Measurements from ENCODE around the gene UQCR10. TPM values are rescaled to one million over a fixed set of nuclear protein-coding genes. Genes with fewer than 3 reads are reported as not detected.

The UQCR10 gene
- total and polyA plus RNA-seq, 9 of the 15 experiments (the other 6 are each of a cell fraction or from before 2014, with no cell fraction given): 128 to 903 (median 163) TPM

DNA sequence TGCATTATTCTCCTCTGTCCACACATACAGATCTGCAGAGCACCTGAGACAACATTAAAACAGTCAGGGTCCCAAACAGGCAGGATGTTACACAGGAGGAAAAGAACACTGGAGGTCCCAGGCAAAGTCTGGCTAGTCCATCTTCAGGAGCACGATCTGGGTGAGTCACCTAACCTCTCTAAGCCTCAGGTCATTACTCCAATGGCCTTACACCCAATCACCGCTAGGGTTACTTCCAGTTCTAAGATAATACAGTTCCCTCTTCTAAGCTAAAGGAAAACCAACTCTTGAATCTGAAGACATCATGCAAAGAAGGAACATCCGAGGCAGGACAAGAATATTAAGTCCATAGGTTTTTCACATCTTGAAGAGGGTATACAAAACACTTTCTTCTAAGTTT, 46.4 kb downstream of the UQCR10 start:
- Histone ChIP-seq H3K4me2 (ENCODE audit: insufficient read depth, low read length) (no peak overlapping the region), H3K4me3 (no peak overlapping the region), H3K36me3 (ENCODE audit: control insufficient read depth, insufficient read depth, low read length) (peaks cover 72% of the 10 kb centered on the region; the same call in 2 of the 3 replicates), H3K4me1 (replicated peaks in 1 of 2; ENCODE audit: control insufficient read depth in 2 of 2, insufficient read depth in 2 of 2, low read length in 2 of 2) (no peaks in the 10 kb centered on the region), H3K9ac (ENCODE audit: insufficient read depth in 1 of 2, low read depth in 2 of 2, low read length in 2 of 2) (no peak overlapping the region), H3K27me3 (ENCODE audit: control insufficient read depth in 2 of 2, insufficient read depth in 2 of 2, low read length in 2 of 2) (no peaks in the 10 kb centered on the region), H2AFZ (ENCODE audit: low read depth, low read length) (no peak overlapping the region), H3K9me3 (replicated peaks; ENCODE audit: control insufficient read depth, insufficient read depth, low read depth, low read length) (no peaks in the 10 kb centered on the region), H3K27ac (ENCODE audit: extremely low read depth, low read depth, low read length) (no peak overlapping the region), H3K79me2 (ENCODE audit: control insufficient read depth, insufficient read depth, low read length) (no peaks in the 10 kb centered on the region), H4K20me1 (replicated peaks; ENCODE audit: control insufficient read depth, insufficient read depth, low read length) (no peaks in the 10 kb centered on the region; the same call in 1 of the 2 replicates), H3K9me1 (ENCODE audit: control insufficient read depth, insufficient read depth, low read length) (peaks cover 4% of the 10 kb centered on the region)
- ATAC-seq: peak; percentile 94
- 12% methylated on average over 3 of the region's 3 CpGs for WGBS (ENCODE audit: insufficient coverage, low coverage, missing lambda C conversion rate)
- CTCF ChIA-PET (ENCODE audit: low intra/inter-chr PET ratio): no interaction called here
- FAIRE-seq: peak; percentile 90
- intact Hi-C loops (cut with micrococcal nuclease): no loop called here
- POLR2A ChIA-PET: interaction anchor here (0.6 to 0.8 kb wide), 2 partner anchors 29 to 204 kb away, joined by 3 read pairs; no protein-coding TSS in a partner anchor
- no TSS peak for BruUV-seq (replicated peaks)
- in situ Hi-C loops (cut with MboI): loop anchor here (10.0 kb wide), 1 partner anchor 191 kb away; no protein-coding TSS in a partner anchor
- peak; percentile 59 to 68 (median 63) for DNase-seq (ENCODE audit: extremely low read depth in 1 of 4, low spot score in 3 of 4)
- TF ChIP-seq CCAR2 (IDR thresholded peaks at IDR 0.05; ENCODE audit: low read depth, low read length) (no peak), CAMTA2 (CRISPR knock-in tag; conservative IDR thresholded peaks at IDR 0.05) (no peak), GABPA (tag; conservative IDR thresholded peaks at IDR 0.05; ENCODE audit: low read depth) (no peak), ARID3A (IDR thresholded peaks at IDR 0.05; ENCODE audit: borderline replicate concordance, low read depth, low read length) (no peak), CTCFL (IDR thresholded peaks at IDR 0.05; ENCODE audit: borderline replicate concordance, insufficient read depth, low read depth, low read length, poor library complexity, severe bottlenecking) (no peak), BCLAF1 (IDR thresholded peaks at IDR 0.05; ENCODE audit: borderline replicate concordance in 1 of 2, control insufficient read depth in 1 of 2, low read depth in 2 of 2, low read length in 1 of 2) (no peak), SMARCE1 (IDR thresholded peaks at IDR 0.05) (no peak), FOSL1 (tag; conservative IDR thresholded peaks at IDR 0.05) (peak; percentile 78), XRCC4 (IDR thresholded peaks at IDR 0.05; ENCODE audit: extremely low read depth, insufficient read depth, insufficient read length) (no peak), MBD2 (IDR thresholded peaks at IDR 0.05; ENCODE audit: borderline replicate concordance, low read depth) (no peak), MEF2D (tag; conservative IDR thresholded peaks at IDR 0.05; ENCODE audit: low read depth) (no peak), ZNF384 (IDR thresholded peaks at IDR 0.05; ENCODE audit: low read depth, low read length) (no peak)
- TF ChIP-seq, protein P1, sequence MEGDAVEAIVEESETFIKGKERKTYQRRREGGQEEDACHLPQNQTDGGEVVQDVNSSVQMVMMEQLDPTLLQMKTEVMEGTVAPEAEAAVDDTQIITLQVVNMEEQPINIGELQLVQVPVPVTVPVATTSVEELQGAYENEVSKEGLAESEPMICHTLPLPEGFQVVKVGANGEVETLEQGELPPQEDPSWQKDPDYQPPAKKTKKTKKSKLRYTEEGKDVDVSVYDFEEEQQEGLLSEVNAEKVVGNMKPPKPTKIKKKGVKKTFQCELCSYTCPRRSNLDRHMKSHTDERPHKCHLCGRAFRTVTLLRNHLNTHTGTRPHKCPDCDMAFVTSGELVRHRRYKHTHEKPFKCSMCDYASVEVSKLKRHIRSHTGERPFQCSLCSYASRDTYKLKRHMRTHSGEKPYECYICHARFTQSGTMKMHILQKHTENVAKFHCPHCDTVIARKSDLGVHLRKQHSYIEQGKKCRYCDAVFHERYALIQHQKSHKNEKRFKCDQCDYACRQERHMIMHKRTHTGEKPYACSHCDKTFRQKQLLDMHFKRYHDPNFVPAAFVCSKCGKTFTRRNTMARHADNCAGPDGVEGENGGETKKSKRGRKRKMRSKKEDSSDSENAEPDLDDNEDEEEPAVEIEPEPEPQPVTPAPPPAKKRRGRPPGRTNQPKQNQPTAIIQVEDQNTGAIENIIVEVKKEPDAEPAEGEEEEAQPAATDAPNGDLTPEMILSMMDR (IDR thresholded peaks at IDR 0.05 in 2 of 3, conservative IDR thresholded peaks at IDR 0.05 in 1 of 3; ENCODE audit: insufficient read depth in 2 of 3, low read depth in 1 of 3, low read length in 3 of 3): peak; percentile 28 to 54 (median 49); a peak in 3 of 6 replicates
